HG02678 (cell line): ENCODE data around the gene USP44.

Source experiments
- ATAC-seq: cut with Tn5 transposase; IDR thresholded peaks from one replicate; pipeline ENCODE4 v1.9.1; 2021; ENCODE audit warnings: mild to moderate bottlenecking, moderate library complexity; ENCODE audit not compliant: unreplicated experiment

Gene USP44

DNA sequence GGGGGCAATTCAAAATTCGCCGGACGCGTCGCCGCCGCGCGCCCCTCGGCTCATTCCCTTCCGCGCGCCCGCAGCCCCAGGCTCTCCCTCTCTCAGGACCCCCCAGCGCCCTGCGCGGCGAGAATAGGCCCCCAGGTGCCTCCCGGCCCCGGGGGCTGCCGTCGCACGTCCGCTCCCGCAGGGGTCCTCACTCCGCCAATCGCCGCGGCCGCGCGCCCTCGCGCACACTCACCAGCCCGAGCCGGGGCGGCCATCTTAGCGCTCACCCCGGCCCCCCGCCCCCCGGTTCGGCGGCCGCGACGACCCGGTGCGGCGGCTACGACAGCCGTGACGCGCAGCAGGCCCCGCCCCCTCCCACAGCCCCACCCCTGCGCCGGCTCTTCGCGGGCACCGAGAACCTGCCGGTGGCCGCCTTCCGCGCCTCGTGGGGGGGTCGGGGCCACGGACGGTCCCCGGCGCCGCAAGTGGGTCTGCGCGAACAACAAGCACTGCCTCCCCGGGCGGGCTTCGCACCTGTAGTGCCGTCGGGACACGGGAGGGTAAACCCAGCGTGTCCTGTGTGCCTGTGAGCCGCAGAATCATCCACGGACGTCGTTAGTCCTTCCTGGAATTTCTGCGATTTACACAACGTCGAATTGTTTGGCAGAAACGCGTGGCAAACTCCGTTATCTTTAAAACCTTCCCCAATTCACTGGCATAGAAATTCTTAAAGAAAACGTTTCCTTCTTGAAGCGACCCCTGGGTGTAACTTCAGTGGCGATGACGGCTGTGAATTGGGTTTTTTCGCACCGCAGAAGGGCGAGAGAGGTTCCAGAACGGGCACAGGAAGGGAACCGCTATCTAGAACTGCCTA lies 2.5 kb downstream of the USP44 start:
- no peak for ATAC-seq

DNA sequence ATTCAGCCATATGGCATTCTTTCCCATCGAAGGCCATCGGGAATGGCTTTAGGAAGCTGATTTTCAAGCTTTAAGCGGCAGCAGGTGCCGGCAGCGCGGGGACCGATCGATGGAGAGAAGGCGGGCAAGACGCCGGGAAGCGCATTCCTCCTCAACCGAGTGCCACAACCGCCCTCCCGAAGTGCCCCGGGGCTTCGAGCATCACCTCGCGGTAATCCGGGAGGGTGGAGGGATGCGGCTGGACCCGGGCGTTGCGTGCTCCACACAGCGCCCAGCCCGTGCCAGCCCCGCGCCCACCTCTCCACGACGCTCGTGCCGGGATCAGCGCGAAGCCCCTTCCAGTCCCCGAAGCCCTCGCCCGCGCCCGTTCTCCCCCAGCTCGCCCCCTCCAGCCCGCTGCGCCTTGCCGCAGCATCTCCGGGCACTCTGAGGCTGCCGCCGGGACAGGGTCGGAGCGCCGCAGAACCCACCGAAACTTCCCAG lies 3.2 kb downstream of the USP44 start:
- no peak for ATAC-seq

DNA sequence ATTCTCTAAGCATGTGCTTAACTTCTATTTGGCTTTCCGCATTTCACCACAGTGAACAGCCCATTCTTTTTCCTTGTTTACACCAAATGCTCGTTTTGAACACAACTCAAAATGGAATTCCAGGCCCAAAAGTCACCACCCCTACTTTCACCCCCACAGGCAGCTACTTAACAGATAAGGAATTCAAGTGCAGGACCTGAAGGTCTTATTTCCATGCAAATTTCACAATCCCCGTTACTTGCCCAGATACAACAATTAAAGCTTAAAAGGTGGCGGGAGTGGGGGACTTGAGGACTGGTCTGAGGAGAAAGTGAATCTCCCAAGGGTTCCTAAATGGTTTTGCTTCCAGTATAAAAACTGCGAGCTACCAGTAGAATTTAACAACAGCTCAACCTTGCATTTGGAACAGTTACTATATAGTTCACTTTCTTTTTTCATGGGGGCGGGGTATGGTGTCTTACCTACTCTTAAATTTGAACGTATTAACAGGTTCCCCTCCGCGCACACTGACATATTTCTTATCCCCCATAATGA lies 3.7 kb downstream of the USP44 start:
- no peak for ATAC-seq

DNA sequence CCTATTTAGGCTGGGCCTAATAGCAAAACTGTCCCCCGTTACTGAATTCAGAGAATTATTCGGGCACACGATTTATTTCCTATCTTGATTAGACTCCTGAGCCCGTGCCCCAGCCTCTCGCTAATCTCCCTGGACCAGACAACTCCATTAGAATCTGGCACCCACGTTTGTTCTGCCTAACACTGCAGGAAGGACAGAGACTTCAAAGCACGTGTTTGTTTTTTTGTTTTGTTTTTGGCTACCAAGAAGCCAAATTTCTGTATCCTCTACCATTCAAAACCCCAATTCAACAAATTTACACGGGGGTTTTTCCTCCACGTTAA lies 4.8 kb downstream of the USP44 start:
- no peak for ATAC-seq

DNA sequence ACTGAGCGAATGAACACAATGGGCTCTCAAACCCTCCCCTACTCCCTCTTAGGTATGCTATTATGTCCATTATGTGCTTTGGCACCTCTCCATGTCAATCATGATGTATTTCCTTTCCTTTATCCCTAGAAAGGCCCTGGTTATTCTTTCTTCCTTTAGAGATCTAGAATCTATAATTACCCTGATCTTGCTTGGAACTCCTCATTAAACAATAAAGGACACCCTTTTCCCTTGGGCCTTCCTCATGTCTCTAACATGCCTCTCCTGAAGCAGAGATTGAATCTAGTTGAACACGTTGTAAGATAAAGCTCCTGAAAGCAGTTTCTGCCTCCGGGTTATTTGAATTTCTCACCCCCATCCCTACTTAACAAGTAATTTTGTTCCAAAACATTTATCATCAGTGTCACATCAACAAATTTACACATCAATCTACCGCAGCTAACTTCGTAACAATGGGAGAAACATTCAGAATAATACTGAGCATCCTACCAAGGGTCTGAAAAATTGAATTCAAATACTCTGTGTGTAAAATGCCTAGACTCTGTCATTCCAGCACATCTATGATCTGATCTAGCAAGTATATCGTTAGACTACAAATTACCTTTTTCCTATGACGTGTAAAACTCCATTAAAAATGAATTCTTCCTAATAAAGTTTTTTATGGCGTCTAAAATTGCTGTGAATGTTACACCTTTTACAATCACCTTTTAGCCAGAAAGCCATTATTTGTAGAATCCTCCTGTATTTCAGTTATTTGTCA lies 5.4 kb downstream of the USP44 start:
- ATAC-seq = no peak

DNA sequence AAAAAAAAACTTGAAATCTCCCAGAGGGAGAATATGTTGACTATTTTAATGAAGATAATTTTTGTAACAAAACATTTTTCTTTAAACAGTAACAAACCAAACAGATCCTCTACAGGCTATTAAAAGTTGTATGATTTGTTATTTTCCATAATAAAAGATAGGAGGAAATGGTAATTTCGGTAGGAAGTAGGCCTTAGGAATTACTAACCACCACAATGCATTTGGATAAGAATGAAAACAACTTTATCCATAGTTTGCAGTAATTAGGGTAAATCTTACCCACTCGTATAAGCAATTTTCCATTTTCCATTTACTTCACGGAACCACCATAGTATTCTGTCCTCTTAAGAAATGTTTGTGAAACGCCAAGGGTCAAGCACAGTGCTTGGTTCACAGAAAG lies 6.0 kb downstream of the USP44 start:
- no peak for ATAC-seq

DNA sequence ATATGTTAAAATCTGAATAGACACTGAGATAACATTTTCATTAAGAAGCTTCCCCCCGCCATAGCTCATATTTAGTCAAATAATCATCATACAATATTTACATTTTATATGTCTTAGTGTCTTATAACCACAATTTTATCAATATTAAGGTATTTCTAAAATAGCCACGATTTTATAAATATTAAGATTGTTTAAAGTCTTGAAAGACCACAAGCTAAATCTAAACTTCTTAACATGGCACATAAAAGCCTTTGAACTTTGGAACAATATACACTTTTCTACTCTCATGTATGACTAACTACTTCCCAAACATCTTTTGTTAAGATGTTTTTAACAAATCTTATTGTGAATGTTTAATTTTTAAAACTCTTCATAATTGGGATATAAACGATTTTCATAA lies 6.5 kb downstream of the USP44 start:
- no peak for ATAC-seq

DNA sequence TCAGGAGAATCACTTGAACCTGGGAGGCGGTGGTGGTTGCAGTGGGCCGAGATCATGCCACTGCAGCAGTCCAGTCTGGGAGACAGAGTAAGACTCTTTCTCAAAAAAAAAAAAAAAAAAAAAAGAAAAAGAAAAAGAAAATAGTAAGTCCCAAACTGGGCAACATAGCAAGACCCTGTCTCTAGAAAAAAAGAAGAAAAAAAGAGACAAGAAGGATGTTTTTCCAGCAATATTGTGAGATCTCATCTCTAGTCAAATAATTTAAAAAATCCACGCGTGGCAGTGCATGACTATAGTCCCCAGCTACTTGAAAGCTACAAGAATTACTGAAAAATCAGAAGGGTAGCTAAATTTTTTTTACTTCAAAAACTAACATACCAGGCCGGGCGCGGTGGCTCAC lies 8.0 kb downstream of the USP44 start:
- ATAC-seq = no peak

DNA sequence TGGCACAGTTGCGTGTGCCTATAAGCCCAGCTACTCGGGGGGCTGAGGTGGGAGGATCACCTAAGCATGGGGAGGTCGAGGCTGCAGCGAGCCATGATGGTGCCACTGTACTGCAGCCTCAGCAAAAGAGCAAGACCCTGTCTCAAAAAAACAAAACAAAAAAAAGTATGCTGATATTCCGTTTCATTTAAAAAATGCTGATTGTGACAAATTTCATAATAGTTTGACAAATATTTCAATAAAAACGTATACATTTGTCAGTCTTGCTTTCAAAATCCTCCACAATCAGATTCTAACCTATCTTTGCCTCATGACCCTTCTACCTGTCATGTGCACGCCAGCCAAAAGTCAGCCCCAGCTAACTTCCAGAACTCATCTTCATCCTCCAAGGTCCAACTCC lies 9.8 kb downstream of the USP44 start:
- ATAC-seq = no peak

DNA sequence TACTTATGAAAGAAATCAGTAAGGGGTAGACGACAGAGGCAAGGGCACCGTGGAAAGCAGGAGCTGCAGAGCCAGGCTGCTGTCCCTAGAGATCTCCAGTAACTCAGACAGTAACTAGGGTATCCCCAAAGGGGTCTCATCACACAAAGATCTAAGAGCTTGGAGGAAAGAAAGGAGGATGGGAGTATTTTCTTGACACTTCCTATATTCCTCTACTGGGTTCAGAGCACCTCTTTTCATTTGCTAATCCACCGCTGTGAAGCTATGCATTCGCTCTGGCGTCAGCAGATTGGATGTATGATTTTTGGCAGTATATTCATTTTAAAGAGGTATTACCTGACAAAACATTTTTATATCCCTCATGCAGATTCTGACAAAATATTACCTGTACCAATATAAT lies 12.6 kb downstream of the USP44 start:
- no peak for ATAC-seq

DNA sequence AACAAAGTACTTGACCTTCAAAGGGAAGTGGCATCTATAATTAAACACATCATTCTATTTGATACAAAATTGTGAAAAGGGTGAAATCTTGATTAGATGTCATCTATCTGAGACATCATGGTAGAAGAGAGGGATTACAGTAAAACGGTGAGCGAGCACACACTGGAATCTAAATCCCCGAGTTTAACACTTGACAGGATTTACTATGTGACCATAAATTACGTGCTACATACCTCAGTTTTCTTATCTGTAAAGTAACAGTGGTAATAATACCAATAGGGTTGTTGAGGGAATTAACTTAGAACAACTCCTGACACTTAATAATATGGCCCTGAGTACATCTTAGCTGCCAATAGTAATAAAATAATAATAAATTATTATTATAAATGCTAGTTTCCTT lies 13.3 kb downstream of the USP44 start:
- no peak for ATAC-seq

DNA sequence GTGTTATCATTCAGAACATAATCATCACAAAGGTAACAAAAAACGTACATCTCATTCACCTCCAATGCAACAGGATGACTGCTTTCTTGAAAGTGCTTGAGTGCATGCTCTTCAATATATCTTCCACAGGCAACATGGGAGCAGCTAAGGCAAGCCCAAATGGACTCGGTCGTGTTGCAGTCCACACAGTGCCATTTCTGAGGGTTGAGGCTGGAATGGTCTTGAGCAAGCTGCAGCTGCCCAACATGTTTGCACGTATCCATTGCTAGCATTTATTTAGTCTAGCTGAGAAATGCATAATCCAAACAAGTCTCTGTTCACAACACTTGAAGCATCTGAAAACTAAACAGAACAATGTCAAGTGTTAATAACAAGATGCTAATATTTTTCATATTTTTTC lies 17.3 kb downstream of the USP44 start:
- no peak for ATAC-seq

DNA sequence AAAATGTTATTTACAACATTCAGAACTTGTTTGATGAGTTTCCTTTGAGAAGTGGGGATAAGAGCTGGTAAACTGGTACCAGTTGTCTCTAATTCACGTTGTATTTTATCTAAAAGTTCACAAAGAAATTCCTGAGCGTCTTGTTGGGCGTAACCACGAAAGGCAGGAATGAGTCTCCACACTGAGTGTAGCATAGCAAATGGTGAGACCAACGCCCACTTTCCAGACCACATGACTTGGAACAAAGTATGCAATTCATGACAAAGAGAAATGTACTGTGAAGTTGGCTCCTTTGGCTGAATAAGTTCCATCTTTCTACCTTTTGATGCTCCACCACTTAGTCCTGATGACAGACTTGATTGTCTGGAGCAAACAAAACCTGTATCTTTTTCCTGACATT lies 18.4 kb downstream of the USP44 start:
- no peak for ATAC-seq

DNA sequence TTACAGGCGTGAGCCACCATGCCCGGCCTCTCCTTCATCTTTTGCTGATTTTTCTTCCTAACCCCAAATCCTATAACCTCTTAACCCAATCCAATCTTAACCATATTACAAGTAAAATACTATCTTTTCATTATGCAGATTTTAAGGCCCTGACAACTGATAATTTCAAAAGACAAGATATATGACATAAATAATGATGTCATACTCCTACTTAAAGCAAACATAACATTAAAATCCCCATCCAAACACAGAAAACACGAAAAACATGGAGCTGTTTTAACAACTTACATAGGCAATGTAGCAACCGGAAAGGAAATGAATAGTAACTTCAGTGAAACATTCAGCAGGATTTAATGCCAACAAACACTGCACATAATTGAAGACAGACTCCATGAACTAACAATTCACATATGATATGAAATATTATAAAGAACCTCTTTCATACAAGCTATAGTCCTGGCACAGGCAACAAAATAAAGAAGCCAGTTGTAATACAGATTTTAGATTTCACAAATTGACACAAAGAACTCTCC lies 21.5 kb downstream of the USP44 start:
- no peak for ATAC-seq

DNA sequence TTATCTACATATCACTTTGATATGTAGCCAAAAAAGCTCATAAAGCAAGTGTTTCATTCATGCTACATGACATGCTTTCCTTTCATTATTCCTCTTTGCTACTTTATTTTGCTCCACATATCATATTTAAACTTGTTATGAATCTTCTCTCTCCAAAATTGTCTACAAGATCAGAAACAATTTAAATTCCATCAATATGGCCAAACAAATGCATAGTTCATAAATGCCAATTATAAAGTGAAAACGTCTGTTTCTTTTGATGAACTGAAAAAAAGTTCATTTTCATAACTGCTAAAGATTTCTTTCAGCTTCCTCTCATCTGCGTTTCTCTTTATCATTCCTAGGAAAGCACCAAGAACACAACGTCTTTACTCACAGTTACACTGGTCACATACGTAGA lies 22.8 kb downstream of the USP44 start:
- ATAC-seq = no peak

DNA sequence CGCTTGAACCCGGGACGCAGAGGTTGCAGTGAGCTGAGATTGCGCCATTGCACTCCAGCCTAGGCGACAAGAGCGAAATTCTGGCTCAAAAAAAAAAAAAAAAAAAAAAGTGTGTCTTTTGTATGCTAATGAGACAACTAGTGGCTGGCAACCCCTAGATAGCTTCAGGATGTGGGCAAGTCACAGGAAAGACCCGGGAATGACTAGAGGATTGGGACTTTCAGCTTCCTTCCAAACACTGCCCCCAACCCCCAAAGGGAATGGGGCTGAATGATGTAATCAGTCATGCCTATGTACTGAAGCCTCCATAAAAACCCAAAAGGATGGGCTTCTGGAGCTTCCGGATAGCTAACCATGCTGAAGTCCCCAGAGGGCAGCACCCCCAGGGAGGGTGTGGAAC lies 28.6 kb downstream of the USP44 start:
- no peak for ATAC-seq

DNA sequence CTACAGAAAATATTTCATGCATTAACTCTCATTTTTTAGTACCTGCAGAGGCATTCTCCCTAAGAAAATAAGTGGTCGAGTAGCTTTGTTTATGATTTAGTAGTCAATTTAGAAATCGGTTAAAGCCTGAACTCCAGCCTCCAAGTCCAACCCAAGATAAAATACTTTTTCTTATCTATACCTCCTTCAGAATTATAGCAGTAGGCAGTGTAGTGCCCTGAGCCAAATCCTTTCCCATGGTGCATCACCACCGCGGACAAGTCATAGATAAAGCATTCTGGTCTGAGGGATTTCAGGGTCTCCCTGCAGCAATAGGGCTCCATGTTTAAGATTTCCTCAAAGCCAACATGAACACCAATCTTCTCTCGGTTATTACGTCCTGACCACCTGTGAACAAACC lies 30.5 kb downstream of the USP44 start:
- no peak for ATAC-seq

DNA sequence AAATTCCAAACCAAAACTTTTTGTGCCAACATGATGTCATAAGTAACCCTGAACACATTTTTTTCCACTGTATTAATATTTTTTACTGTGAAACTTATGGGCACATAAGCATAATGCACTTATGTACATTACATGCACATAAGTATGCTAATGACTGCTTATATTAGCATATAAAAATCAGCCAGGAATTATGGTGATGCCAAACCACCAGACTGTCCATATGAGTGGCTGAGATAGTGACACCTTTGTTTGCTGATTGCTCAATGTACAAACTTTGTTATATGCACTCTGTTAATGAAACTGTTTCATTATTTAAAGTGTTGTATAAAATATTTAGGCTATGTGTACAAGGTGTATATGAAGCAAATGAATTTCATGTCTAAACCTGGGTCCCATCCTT lies 32.3 kb downstream of the USP44 start:
- ATAC-seq = no peak

DNA sequence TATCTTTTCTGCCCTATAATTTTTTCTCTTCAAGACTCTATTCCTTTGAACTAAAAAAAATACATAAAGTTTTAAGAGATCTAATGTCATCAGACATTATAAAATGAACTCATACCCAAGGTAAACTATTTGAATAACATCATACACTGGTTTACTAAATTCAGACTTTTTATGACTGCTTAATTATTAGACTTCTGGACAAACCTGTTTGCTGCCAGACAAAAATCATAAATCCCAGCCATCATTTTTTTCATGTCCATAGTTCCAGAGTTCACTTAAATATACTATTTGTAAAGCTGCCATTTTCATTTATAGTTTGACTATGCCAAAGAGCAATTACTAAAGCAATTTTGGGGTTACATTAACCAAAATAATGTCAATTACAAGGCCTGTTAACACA lies 34.0 kb downstream of the USP44 start:
- no peak for ATAC-seq

DNA sequence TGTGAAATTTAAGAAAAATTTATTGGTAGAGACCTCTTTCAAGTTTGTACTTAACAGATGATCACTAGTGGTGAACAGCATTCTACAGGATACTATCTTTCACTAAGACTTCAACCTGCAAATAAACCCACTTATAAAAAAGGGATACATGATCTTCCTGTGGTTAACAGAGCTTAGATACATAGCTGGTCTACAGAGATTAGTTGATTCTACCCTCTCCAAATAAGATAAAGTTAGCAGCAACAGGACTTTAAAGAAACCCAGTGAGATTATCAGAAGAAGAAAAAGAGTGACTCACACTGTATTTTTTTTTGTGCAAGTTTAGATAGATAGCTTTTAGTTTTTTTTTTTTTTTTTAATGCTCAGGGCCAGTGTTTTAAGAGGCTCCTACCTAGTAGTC lies 34.5 kb downstream of the USP44 start:
- no peak for ATAC-seq

DNA sequence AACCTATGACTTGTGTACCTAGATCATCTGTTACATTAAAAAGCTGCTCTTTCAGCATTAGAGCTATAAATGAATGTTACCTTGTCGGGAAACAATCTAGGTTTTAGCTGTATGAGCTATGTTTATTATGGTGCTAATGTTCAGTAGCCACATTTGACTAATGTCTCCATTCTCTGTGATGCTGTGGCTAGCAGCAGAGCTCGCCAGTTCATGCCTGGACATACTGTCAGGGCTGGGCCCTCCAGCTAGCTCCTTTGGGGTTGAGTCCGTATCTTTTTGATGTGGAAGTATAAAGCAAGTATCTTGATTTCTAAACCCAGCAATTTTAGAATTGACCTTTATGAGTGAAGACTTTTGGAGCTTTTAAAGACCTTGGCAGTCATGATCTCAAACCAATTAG lies 36.1 kb downstream of the USP44 start:
- ATAC-seq = no peak

DNA sequence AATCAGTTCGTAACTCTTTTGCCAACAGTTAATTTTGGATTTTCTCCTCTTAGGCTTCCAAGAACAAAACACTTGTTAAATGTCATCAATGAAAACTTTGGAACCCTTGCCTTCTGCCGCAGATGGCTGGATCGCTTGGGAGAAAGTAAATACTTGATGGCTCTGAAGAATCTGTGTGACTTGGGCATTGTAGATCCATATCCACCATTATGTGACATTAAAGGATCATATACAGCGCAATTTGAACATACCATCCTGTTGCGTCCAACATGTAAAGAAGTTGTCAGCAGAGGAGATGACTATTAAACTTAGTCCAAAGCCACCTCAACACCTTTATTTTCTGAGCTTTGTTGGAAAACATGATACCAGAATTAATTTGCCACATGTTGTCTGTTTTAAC lies 37.7 kb downstream of the USP44 start:
- no peak for ATAC-seq
